SK-N-MC (cell line): ENCODE results near the gene CEP63.

Experiments
- EZH2 ChIP-seq: fragments of 200-600 bp; sonication (generic); IDR thresholded peaks from one replicate; pipeline ENCODE4 v1.6.1; 2017; ENCODE audit warnings: antibody characterized with exemption
- POLR2AphosphoS5 ChIP-seq: IDR thresholded peaks from 2 replicates; pipeline ENCODE4 v1.6.1; 2012; ENCODE audit warnings: mild to moderate bottlenecking, low read depth, low read length, borderline replicate concordance

GRCh38 chr3:134559591-134559990 lies 73.7 kb downstream of the CEP63 start:
- no peak for TF ChIP-seq POLR2AphosphoS5
- TF ChIP-seq EZH2 = no peak
